Activated CD4-positive, alpha-beta T cell treated with anti-CD3 and anti-CD28 coated beads for 1 hour (primary cell): Measurements from ENCODE around the gene SLC6A1.

Source experiments
- DNase-seq: peaks from one replicate; pipeline ENCODE4 v3.0.0-alpha.2; 2020

Gene SLC6A1

DNA sequence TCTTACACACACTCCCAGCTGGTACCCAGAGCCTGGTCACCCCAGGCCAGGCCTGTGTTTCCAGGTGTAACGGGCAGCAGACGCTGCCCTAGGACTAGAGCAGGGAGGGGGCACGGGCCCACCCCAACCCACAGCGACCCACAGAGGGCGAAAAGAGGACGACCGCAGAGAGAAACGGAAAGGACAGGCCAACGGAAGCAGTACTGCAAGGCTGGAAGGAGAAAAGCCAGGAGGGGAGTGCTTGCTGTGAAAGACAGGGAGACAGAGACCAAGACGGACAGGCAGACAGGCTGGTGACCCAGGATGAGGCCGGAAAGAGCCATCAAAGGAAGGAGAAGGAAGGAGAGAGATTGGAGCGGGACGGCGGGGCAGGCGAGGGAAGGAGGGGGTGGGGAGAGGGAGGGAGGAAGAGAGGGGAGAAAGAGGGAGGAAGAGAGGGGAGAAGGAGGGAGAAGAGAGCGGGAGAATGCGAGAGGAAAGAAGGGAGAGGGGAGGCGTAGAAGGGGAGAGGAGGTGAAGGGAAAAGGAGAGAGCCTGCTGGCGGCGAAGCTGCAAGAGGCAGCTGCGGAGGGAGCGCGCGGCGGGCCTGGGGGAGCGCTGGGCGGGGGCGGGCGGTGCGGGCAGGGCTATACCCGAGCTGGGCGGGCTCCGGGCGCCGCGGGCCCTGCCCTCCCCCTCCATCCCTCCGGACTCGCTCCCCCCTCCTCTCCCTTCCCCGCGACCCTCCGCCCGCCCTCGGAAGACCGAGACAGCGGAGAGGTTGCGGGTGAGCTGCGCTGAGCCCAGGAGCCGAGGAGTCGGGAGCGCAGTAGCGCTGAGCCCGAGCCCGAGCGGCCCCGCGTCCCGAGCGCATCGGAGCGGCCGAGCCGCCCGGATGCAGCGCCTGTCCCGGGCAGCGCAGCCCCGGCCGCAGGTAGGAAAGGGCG lies at the start of gene SLC6A1:
TSS of gene SLC6A1 (plus strand) at position 732 of the 926 bp plus-strand sequence. CDS start 24,464 bp downstream, outside the sequence.
- no peak for DNase-seq

DNA sequence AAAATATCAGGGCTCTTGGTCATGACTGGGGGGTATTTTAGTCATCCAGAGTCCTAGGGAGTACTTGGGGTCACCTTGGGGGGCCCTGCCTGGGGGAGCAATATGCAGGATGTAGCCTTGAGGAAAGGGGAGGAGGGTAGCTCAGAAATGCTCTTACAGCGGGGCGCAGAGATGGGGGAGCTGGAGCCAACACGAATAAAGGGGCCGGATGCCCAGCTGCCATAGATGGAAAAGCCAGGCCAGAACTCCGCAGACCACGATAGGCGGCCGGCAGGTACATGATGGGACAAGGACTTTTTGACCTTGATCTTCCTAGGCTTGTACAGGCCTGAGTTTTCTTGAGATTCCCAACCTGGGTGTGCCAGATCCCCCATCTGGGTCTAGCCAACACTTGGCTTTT lies 47.7 kb upstream of the SLC6A1 start:
- no peak for DNase-seq

DNA sequence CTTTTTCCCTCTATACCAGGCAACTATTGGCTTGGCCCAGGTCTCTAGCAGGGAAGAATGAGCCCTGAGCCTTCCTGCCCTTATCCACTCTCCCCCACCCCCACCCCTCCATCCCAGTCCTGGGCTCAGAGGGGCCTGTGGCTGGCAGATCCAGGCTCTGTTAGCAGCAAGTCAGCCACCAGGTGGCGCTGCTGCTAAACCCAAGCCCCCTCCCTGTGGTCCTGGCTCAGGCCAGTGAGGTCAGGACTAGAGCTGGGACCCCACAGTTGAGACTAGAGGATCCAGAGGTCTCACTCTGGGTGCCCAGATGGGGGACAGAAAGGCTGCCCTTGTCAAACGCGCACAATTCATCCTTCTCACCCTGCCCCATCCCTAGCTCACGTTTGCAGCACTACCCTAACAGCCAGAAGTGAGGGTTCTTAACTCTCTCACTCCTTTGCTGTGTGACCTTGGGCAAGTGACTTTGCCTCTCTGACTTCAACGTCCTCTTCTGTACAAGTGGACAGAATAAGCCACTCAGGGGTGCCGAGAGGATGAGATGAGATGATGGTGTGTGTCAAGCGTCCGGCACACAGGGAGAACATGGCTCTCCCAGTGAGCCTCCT lies 46.8 kb upstream of the SLC6A1 start:
- DNase-seq = no peak

DNA sequence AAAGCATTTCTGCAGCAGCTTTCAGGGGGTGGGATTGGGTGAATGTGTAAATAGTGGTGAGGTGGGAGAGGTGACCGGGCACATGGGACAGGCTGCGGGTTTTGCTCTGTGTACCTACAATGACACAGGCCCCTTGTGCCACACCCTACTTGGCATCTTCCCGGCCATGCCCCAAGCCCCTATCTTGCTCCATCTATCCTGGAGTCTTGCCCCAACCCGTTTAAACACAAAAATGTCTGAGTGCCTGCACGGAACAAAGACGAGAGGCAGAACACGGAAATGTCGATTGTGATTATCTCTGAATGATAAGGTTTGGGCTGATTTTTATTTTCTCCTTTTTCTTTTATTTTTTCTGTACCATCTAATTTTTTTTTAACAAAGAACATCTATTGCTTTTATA lies 46.0 kb upstream of the SLC6A1 start:
- no peak for DNase-seq

DNA sequence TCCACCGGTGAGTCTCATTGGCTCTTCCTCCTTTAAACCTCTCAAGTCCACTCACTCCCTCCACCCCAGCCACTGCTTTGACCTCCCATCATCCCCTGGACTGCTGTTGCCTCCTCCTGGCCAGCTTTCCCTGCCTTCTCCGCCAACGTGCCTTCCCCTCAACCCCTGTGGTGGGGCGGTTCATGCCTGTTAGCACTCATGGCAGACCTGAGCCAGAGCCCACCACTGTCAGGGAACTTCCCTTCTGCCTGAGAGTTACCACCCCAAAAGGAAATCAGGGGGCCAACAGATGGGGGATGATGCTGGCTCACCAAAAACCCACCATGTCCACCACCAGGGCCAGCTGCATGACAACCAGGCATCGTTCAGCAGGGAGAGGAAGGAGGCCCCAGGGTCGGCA lies 44.2 kb upstream of the SLC6A1 start:
- DNase-seq = no peak

DNA sequence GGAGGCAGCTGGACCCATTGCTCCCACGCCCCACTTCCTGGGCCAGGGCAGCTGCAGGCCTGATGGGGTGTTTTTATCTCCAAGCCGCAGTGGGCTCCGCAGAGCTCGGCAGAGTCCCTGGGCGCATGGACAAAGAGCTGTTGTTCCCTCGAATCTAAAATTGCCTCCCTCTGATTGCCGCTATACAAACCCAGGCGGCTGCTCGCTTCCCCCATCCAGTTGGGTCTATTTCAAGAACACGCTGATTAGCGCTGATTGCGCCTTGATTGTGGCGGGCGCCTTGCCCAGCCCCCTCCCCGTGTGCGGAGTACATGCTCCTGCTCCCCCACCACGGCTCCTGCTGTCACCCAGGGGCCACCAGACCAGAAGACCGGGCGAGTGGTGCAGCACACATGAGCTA lies 43.4 kb upstream of the SLC6A1 start:
- no peak for DNase-seq

DNA sequence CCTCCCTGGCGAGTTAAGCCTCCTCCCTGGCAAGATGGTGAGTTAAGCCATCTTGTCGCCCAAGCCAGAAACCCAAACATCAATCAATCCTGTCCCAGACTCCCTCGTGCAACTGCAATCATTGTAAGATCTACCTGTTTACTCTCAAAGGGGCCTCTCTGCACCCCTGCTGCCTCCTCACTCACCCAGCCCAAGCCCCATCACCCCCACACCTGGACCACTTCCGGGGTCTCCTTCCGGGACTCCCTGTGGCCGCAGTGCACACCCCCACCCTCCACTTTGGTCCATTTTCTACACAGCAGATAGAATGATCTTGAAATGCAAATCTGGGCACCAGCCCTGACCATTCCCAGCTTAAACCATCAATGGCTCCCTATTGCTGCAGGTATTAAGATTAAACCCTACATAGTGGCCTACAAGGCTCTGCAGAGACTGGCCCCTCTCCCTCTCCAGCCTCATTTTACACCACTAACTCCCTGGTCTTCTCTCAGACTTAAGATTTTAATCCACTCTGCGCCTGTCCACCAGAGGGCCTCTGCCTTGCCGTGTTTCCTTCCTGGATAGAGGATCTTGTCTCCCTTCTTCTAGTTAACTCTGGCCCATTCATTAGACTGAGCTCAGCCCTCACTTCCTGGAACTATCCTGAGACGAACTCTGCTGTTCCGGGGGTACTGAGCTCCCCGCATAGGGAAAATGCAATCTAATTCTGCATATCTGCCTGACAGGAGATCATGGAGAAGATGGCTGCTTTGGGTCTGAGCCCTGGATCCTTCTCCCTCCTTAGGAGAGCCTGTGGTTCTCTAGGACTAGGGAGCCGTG lies 41.9 kb upstream of the SLC6A1 start:
- no peak for DNase-seq

DNA sequence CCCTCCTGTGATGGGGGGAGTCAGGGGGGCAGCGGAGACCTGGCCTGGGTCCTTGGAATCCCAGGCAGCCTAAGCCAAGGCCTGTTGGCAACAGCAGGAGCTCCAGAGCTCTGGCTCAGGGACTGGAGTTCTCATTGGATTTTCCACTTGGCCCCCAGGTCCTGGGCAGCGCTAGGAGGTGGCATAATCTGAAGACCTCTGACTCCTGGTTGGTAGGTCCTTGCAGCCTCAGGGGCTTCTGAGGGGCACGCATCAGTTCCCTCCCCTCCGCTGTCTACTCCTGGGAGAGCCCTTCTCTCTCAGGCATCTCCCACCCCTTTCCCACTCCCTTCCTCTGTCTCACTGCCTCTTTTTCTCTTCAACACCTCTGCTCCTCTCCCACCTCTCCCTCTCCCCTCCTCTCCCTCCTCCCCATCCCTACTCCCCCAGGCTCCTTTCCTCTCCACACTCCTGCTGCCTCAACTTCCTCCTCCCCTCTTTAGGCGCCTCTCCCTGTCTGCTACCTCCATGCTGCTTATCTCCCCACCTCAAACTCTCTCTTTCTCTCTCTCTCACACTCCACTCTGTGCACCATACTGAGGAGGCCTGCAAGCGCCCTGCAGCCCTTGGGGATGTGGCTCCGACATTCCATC lies 41.1 kb upstream of the SLC6A1 start:
- DNase-seq = no peak

DNA sequence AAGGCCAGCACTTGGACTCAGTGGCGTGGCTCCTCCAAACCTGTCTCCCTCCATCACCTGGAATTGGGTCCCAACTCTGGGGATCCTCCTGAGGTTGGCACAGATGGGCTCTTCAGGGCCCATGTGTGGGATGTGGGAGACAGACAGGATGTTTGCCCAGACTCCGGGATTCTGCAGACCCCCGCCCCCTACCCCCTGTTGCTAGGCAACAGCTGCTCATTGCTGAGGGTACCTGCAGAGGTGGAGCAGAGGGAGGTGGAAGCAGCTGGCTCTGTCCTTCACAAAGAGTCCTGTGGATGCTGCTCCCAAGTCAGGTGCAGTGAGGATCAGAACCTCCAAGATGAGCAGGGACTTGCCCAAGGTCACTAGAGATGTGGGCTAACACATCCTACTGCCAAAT lies 40.0 kb upstream of the SLC6A1 start:
- DNase-seq = no peak

DNA sequence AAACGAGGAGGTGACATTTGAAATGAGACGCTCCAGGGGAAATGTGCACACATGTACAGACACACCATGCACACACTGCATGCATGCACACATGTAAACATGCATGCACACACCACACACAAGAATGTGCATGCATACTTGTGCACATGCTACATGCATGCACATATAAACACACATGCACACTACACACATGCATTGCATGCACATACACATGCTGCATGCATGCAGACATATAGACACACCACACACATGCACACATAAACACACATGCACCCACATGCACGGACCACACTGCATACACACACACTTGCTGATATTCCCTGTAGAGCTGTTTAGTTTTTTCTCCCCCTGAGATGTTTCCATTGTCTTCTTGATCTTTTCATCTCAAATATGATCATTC lies 37.8 kb upstream of the SLC6A1 start:
- no peak for DNase-seq

DNA sequence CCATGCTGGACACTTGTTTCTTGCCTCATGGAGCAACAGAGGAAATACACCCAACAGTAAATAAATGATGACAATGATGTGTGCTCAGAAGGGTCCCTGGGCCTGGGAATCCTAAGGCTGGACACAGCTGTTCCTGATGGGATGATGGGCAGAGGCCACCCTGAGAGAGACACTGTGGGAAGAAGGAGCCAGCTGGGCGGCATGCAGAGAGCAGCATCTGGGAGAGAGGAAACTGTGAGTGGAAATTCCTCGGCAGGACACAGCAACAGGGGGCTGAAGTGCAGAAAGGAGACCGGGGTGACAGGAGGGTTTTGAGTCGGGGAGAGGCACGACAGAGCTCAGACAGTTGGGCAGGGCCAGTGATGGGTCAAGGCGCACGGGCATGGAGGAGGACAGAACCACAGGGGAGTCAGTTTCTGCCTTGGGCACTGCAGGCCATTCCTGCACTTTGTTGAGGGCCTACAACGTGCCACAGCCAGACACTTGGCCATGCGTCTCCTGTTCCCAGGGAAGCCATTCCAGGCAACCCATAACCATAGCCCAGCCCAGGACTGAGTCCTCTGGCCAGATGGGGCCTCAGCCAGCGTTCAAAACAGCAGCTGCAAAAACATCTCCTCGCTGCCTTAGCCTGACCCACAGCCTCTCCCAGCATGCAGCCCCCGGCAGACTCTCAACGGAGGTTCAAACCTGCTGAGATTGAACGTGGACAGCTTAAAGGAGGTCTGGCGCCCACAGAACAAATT lies 36.7 kb upstream of the SLC6A1 start:
- DNase-seq = no peak

DNA sequence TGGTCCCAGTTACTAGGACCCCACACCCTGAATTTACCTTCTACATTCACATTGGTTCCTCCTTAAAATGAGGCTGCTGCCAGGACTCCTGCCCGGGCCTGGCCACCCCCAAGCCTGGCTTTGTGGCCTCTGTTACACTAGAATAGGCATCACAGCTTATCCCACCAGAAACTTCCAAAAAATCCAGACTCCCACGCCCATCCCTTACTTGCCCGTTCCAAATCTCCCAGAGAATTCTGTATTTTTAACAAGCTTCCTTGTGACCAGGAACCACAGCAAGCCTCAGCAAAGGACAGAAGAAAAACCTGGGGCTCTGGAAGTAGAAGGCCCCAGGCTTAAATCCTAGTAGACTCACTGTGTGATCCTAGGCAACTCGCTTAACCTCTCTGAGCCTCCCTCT lies 36.0 kb upstream of the SLC6A1 start:
- DNase-seq = no peak

DNA sequence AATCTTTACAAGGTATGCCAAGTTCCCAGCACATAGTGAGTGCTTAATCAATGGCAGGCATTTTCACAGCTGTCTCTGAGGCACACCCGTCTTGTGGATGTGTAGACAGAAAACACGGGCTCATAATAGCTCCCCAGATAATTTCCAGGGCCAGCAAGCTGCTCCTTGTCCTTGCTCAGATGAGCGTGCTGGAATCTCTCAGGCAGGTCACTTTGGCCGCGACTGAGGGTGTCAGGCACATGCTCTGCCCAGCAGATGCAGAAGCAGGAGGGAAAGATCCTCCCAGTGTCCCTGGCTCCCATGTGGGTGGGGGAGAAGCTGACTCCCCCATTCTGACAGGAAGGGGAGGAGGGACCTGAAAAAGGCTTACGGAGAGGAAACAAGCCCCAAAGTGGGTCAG lies 35.6 kb upstream of the SLC6A1 start:
- no peak for DNase-seq

DNA sequence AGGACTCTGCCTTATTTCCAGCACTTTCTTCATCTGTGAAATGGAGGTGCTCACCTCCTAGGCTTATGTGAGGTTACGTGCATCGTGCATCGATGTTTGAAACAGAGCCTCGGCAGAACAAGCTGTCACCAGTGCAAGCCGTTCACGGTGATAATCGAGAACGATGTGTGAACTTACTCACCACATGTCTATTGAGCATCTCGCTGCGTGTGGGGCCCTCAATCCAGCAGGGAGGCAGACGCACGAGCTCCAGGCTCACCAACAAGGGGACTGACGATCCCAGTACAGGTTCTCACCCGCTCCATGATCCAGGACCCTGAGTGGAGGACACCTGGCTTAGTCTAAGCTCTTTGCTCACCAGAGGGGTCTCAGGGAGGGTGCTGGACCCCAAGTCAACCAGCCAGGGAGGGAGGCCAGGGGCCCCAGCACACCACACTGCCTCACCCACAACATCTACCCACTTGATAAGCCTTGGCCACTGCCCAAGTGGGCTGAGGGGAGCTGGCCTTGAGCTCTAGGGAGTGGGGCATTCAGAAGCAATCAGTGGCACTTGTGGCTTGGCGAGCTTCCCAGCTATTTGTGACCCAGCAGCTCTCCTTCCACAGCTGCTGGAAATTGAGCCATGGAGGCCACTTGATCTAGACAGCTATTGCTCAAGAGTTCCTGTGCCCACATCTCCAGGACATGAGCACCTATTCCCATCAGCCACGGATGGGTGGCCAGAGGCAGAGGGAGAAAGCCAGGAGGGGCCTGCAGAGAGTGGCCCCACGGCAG lies 34.4 kb upstream of the SLC6A1 start:
- no peak for DNase-seq

DNA sequence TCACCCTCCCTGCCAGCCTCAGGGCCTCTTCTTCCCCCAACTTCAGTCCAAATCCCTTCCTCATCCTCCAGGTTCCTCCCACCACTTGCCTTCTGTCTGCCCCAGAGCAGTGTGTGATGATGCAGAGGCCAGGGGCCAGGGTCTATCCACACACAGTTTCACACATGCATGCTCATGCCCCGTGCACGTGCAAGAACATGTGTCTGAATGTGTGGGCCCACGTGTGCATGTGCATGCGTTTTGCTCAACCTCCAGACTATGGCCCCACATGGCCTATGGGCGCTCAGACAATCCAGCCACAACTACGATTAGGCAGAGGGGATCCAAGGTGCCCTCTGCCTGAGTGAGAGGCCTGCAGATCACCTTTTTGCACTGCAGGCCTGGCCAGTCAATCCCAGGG lies 32.3 kb upstream of the SLC6A1 start:
- no peak for DNase-seq

DNA sequence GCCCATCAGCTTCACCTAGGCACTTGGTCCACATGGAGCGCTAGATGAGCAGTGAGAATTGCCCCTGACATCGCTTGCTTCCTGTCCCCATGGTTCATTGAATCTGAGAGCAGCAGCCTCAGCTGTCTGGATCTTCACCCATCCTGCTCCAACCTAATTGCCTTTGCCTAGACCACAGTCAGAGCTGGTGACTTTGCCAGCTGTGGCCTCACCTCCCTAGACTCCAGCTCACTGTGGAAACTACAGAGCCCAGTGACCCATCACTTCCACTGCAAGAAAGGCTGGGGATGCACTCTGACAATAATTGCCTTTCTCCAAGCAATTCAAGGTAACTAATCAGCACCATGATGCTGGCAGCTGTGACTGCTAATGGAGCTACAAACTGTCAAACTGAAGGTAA lies 30.6 kb upstream of the SLC6A1 start:
- no peak for DNase-seq

DNA sequence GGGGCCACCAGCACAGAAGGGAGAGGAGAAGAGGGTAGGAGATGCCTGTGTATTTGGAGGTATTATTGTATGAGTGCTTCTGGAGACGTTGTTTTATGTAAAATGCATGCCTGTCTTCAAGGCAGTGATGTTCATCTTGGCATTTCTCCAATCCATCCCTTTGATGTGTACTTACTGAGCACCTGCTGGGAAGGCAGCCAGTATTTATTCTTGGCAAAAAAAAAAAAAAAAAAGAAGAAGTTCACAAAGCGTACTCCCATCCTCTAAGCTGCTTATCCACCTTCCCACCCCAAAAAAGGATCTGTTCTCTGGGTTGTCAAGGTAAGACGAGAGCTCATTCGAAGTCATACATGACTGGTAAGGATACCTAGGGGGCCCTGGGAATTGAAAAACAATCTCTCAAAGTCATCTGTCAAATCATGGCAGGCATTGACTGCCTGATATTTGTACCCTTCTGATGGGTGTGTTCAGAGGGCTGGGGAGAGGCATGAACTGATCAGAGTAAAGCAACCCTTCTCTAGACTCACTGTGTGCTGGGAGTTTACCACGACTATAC lies 30.0 kb upstream of the SLC6A1 start:
- no peak for DNase-seq

DNA sequence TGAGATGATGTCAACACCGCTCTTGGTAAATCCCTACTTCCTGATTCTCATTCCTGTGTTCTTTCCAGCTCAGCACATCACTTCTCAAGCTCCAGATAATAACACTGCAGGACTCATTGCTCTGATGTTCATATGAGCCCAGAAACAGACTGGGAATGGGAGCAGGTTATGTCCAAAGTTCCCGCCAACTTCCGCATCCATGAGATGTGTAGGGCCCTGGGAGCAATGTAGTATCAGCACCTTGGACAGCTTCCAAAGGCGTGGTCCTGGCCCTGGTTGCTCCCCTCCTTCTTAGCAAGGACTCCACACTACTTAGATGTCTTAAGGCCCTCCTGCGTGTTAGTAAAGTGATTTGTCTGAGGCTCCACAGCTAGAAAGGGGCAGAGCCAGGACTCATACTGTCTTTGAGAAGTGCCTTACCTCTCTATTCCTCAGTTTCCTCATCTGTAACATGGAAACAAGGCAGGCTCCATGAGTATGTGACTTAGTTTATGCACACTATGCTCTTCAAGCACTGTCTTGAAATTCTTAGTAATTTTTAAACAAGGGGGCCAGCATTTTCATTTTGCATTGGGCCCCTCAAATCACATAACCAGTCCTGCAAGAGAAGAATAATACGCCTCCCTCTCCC lies 27.9 kb upstream of the SLC6A1 start:
- no peak for DNase-seq

DNA sequence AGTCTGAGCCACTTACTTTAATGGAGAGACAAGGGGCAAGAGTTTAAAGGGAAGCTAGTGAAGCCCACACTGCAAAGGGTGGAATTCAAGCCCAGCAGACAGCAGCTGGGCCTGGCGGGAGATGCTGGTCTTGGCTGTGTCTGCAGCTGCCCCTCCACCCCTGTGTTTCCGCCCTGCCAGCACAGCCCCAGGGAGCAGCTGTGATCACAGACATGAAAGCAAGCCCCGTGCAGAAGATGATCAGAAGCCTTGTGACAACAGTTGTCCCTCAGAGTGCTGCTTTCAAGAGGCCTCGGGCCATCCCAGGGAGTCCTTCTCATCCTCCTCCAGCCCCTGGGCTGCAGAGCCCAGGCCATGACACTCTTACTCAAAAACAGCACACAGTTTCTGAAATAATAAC lies 24.1 kb upstream of the SLC6A1 start:
- no peak for DNase-seq

DNA sequence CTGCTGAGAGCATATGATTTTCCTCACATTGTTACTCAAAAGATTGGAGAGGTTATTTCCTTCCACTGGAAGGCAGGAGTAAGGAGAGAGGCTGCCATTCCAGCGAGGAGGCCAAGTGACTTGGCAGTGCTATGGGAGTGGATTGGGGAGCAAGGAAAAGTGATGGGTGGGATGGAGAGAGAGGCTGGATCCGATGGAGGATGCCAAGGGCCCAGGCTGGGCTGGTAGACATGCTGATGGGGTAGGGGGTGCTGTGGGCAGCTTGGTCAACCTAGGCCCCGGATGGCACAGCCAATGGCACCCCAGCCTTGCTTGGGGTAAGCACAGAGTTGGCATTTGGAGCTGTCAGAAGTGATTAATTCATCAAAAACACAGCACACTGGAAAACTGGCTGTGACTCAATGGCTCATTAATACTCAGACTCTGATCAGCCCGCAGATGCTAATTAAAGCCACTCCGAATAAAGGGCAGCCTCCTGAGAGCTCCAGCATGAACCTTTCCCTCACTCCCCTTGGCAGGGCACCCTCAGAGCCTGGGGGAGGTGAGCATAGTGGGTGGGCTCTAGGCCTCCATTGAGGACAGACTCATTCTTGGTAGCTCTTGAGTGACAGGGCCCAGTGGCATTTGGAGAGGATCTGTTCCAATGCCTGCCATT lies 22.1 kb upstream of the SLC6A1 start:
- no peak for DNase-seq
